Measurements from ENCODE around the gene KCTD19.

DNA sequence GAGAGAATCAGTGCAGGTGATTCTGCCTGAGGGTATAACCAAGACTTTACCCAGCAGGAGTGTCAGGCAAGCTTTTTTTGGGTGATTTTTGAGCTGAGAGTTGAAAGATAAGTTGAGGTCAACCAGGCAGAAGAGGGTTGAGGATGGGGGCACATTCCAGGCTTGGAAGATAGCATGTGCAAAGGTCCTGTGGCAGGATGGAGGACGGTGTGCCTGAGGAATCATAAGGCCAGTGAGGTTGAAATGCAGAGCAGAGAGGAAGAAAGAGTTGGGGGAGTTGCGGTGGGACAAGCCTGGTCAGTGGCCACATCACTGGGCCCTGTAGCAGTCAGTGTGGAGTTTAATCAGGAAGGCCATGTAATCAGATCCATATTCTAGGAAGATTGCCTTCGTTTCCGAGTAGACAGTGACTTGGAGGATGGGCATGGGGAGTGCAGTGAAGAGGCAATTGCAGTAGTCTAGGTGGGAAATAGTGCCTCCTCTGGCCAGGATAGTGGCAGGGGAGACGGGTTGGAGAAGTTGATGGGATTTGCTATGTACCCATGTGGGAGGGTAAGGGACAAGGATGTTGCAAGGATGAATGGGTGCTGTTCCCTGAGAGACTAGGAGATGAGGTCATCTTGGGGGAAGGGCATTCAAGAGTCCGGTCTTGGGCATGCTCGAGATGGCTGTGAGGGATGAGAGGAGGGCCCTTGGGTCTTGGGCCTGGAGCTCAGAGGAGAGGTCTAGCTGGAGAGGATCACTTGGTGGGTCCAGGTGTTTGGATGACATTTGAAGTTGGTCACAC is 43.3 kb downstream of the KCTD19 start:
- TF ChIP-seq CTCF (IDR thresholded peaks at IDR 0.05) (no peak), EP300 (IDR thresholded peaks at IDR 0.05) (no peak)

Data from tibial nerve (tissue), 4 donors.